Measurements from ENCODE around the gene TSEN54.
A peak's percentile ranks its signal among the peaks of the same experiment; 100 is the strongest.
"Not testable (repeated sequence)": the region's sequence is repeated elsewhere in the genome, so short reads cannot be mapped to it uniquely, and the experiment has no call there.

Gene TSEN54

GRCh38 chr17:75516255-75516618 lies at the start of gene TSEN54:
Gene TSEN54 (plus strand): TSS chr17:75516528. CDS start chr17:75516561, 33 bp downstream.
- DNase-seq (ENCODE audit: low read depth, low spot score), result peak; percentile 24

GRCh38 chr17:75468291-75468754 lies 48.0 kb upstream of the TSEN54 start:
- DNase-seq (ENCODE audit: low read depth, low spot score), result no peak

GRCh38 chr17:75468779-75469373 lies 47.5 kb upstream of the TSEN54 start:
- no peak for DNase-seq (ENCODE audit: low read depth, low spot score)

- no peak for DNase-seq (ENCODE audit: low read depth, low spot score)
Measured at GRCh38 chr17:75471207-75471606, 45.1 kb upstream of the TSEN54 start.

GRCh38 chr17:75472119-75472518 lies 44.2 kb upstream of the TSEN54 start:
- no peak for DNase-seq (ENCODE audit: low read depth, low spot score)

GRCh38 chr17:75473246-75473645 lies 43.1 kb upstream of the TSEN54 start:
- DNase-seq (ENCODE audit: low read depth, low spot score), result no peak

- DNase-seq (ENCODE audit: low read depth, low spot score), result no peak
Measured at GRCh38 chr17:75474736-75475135, 41.6 kb upstream of the TSEN54 start.

- peak; percentile 34 for DNase-seq (ENCODE audit: low read depth, low spot score)
Measured at GRCh38 chr17:75475144-75475835, 41.0 kb upstream of the TSEN54 start.

GRCh38 chr17:75475851-75476250 lies 40.5 kb upstream of the TSEN54 start:
- DNase-seq (ENCODE audit: low read depth, low spot score), result no peak

GRCh38 chr17:75476271-75476671 lies 40.1 kb upstream of the TSEN54 start:
- no peak for DNase-seq (ENCODE audit: low read depth, low spot score)

GRCh38 chr17:75476752-75477489 lies 39.4 kb upstream of the TSEN54 start:
- DNase-seq (ENCODE audit: low read depth, low spot score), result no peak

- DNase-seq (ENCODE audit: low read depth, low spot score), result not testable (repeated sequence)
Measured at GRCh38 chr17:75477490-75477862, 38.9 kb upstream of the TSEN54 start.

- no peak for DNase-seq (ENCODE audit: low read depth, low spot score)
Measured at GRCh38 chr17:75478508-75478907, 37.8 kb upstream of the TSEN54 start.

GRCh38 chr17:75480281-75480680 lies 36.0 kb upstream of the TSEN54 start:
- no peak for DNase-seq (ENCODE audit: low read depth, low spot score)

GRCh38 chr17:75481194-75482068 lies 34.9 kb upstream of the TSEN54 start:
- DNase-seq (ENCODE audit: low read depth, low spot score), result no peak

- DNase-seq (ENCODE audit: low read depth, low spot score), result no peak
Measured at GRCh38 chr17:75482098-75482942, 34.0 kb upstream of the TSEN54 start.

- no peak for DNase-seq (ENCODE audit: low read depth, low spot score)
Measured at GRCh38 chr17:75485688-75486087, 30.6 kb upstream of the TSEN54 start.

GRCh38 chr17:75486151-75486550 lies 30.2 kb upstream of the TSEN54 start:
- no peak for DNase-seq (ENCODE audit: low read depth, low spot score)

GRCh38 chr17:75486951-75487350 lies 29.4 kb upstream of the TSEN54 start:
- DNase-seq (ENCODE audit: low read depth, low spot score), result no peak

- no peak for DNase-seq (ENCODE audit: low read depth, low spot score)
Measured at GRCh38 chr17:75487351-75488070, 28.8 kb upstream of the TSEN54 start.
